ENCODE measurements around the gene CAPN15.

CAPN15 gene

GRCh38 chr16:551210-551609 is 23.7 kb downstream of the CAPN15 start:
- no peak for TF ChIP-seq CTCF (IDR thresholded peaks at IDR 0.05; ENCODE audit: low read depth, low read length)
- TF ChIP-seq POLR2A (IDR thresholded peaks at IDR 0.05; ENCODE audit: extremely low read depth, insufficient read length) = no peak
- no peak for TF ChIP-seq MYC (IDR thresholded peaks at IDR 0.05; ENCODE audit: low read depth, low read length)
- no peak for TF ChIP-seq MAX (IDR thresholded peaks at IDR 0.05; ENCODE audit: low read depth, low read length)
- no peak overlapping the region for H3K4me3 ChIP-seq (ENCODE audit: low read depth, low read length)
- DNase-seq (ENCODE audit: low read depth) = no peak

GRCh38 chr16:552171-552570 is 24.7 kb downstream of the CAPN15 start:
- DNase-seq (ENCODE audit: low read depth) = no peak
- H3K4me3 ChIP-seq (ENCODE audit: low read depth, low read length) = no peak overlapping the region
- TF ChIP-seq CTCF (IDR thresholded peaks at IDR 0.05; ENCODE audit: low read depth, low read length) (no peak), MAX (IDR thresholded peaks at IDR 0.05; ENCODE audit: low read depth, low read length) (no peak), MYC (IDR thresholded peaks at IDR 0.05; ENCODE audit: low read depth, low read length) (no peak), POLR2A (IDR thresholded peaks at IDR 0.05; ENCODE audit: extremely low read depth, insufficient read length) (no peak)

- no peak overlapping the region for H3K4me3 ChIP-seq (ENCODE audit: low read depth, low read length)
- TF ChIP-seq MAX (IDR thresholded peaks at IDR 0.05; ENCODE audit: low read depth, low read length) (no peak), CTCF (IDR thresholded peaks at IDR 0.05; ENCODE audit: low read depth, low read length) (no peak), POLR2A (IDR thresholded peaks at IDR 0.05; ENCODE audit: extremely low read depth, insufficient read length) (no peak), MYC (IDR thresholded peaks at IDR 0.05; ENCODE audit: low read depth, low read length) (no peak)
- no peak for DNase-seq (ENCODE audit: low read depth)
Observed at GRCh38 chr16:553601-554296, 26.2 kb downstream of the CAPN15 start.

- H3K4me3 ChIP-seq (ENCODE audit: low read depth, low read length) = no peak overlapping the region
- no peak for TF ChIP-seq MAX (IDR thresholded peaks at IDR 0.05; ENCODE audit: low read depth, low read length)
- TF ChIP-seq MYC (IDR thresholded peaks at IDR 0.05; ENCODE audit: low read depth, low read length) = no peak
- no peak for TF ChIP-seq CTCF (IDR thresholded peaks at IDR 0.05; ENCODE audit: low read depth, low read length)
- TF ChIP-seq POLR2A (IDR thresholded peaks at IDR 0.05; ENCODE audit: extremely low read depth, insufficient read length) = no peak
- DNase-seq (ENCODE audit: low read depth) = no peak
Observed at GRCh38 chr16:554297-554621, 26.7 kb downstream of the CAPN15 start.

DNA sequence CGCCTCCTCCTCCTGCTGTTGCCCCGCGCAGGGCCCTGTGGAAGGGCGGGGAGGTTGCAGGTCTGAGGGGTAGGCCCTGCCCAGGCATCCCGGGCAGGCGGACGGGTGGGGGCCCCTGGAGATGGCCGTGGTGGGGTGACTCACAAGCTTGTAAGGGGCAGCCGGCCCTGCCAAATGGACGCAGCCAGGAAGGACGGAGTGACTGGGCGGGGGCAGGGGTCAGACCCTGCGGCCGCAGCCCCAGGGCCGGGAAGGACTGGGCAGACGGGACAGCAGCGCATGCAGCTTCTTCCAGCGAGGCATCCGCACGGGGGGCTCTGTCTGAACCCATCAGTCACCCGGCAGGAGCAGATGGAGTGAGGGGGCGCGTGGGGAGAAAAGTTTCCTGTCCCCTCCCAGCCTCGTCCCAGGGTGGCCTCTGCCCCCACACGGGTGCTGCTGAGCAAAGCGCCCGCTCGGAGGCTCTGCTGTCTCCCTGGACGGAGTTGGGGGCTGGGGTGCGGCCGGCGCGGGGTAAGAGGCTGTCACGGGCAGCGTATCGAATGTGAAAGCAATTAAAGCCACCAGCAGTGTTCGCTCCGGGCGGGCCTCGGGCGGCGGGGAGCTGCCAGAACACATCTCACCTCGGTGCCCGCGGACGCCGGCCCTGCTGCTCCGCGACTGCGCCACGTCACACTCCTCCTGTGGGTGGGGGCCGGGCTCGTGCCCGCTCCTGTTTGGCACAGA is 27.3 kb downstream of the CAPN15 start:
- TF ChIP-seq CTCF (IDR thresholded peaks at IDR 0.05; ENCODE audit: low read depth, low read length) (no peak), POLR2A (IDR thresholded peaks at IDR 0.05; ENCODE audit: extremely low read depth, insufficient read length) (no peak), MYC (IDR thresholded peaks at IDR 0.05; ENCODE audit: low read depth, low read length) (no peak), MAX (IDR thresholded peaks at IDR 0.05; ENCODE audit: low read depth, low read length) (no peak)
- H3K4me3 ChIP-seq (ENCODE audit: low read depth, low read length) = no peak overlapping the region
- DNase-seq (ENCODE audit: low read depth) = no peak
